ENCODE results near the gene PDLIM3. TPM values are rescaled to one million over a fixed set of nuclear protein-coding genes. Genes with fewer than 3 reads are reported as not detected.
"Not testable (repeated sequence)": the region's sequence is repeated elsewhere in the genome, so short reads cannot be mapped to it uniquely, and the experiment has no call there.

PDLIM3 gene
- total RNA-seq, 1 donor: 2.2 TPM

DNA sequence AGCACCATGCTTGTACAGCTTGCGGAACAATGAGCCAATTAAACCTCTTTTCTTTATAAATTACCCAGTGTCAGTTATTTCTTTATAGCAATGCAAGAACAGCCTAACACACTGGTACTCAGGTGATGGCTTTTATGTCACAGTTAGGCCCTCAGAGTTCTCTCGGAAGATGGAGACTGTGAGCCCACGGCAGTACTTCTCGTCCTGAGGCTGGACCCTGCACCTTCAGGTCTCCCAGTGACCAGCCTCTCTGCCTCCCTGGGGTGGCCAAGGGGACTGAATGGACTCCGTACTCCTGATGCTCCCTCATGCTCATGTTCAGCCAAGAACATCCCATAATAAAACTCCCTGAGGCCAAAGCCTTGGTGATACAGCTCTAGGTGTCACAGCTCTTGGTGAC lies 25.0 kb upstream of the PDLIM3 start:
- no peaks in the 10 kb centered on the region for H3K27me3 ChIP-seq (ENCODE audit: insufficient read depth, low read length)
- no peak overlapping the region for H3K27ac ChIP-seq (ENCODE audit: low read depth, low read length)
- peak overlapping the region; percentile 3 for H3K4me2 ChIP-seq (ENCODE audit: insufficient read depth, low read length)
- H3K4me1 ChIP-seq (ENCODE audit: insufficient read depth, low read length): peaks cover 6% of the 10 kb centered on the region
- H3K9me3 ChIP-seq (ENCODE audit: low read depth, low read length): no peaks in the 10 kb centered on the region
- H3K4me3 ChIP-seq (ENCODE audit: insufficient read depth, low read length): no peak overlapping the region
- TF ChIP-seq, protein P1, sequence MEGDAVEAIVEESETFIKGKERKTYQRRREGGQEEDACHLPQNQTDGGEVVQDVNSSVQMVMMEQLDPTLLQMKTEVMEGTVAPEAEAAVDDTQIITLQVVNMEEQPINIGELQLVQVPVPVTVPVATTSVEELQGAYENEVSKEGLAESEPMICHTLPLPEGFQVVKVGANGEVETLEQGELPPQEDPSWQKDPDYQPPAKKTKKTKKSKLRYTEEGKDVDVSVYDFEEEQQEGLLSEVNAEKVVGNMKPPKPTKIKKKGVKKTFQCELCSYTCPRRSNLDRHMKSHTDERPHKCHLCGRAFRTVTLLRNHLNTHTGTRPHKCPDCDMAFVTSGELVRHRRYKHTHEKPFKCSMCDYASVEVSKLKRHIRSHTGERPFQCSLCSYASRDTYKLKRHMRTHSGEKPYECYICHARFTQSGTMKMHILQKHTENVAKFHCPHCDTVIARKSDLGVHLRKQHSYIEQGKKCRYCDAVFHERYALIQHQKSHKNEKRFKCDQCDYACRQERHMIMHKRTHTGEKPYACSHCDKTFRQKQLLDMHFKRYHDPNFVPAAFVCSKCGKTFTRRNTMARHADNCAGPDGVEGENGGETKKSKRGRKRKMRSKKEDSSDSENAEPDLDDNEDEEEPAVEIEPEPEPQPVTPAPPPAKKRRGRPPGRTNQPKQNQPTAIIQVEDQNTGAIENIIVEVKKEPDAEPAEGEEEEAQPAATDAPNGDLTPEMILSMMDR (IDR thresholded peaks at IDR 0.05; ENCODE audit: extremely low read depth, low read depth, low read length): no peak
- no peaks in the 10 kb centered on the region for H3K36me3 ChIP-seq (ENCODE audit: insufficient read depth, low read length)
- H3K79me2 ChIP-seq (ENCODE audit: insufficient read depth, low read length): no peaks in the 10 kb centered on the region
- no peak overlapping the region for H2AFZ ChIP-seq (ENCODE audit: low read length)
- DNase-seq (ENCODE audit: insufficient read length, low spot score, missing footprints): no peak
- no peaks in the 10 kb centered on the region for H4K20me1 ChIP-seq (ENCODE audit: insufficient read depth, low read length)

DNA sequence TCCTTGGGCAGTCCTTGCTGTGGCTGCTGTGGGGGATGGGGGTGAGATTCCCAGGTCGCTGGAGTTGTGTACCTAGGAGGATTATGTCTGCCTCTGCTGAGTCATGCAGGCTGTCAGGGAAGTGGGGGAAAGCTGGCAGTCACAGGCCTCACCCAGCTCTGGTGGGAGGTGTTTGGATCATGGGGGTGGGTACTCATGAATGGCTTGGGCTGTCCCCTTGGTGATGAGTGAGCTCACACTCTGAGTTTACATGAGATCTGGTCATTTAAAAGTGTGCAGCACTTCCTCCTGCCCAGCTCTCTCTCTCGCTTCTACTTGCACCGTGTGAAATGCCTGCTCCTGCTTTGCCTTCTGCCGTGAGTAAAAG lies 24.6 kb upstream of the PDLIM3 start:
- no peak overlapping the region for H3K4me3 ChIP-seq (ENCODE audit: insufficient read depth, low read length)
- H2AFZ ChIP-seq (ENCODE audit: low read length): peak overlapping the region; percentile 40
- H3K4me2 ChIP-seq (ENCODE audit: insufficient read depth, low read length): peak overlapping the region; percentile 3

DNA sequence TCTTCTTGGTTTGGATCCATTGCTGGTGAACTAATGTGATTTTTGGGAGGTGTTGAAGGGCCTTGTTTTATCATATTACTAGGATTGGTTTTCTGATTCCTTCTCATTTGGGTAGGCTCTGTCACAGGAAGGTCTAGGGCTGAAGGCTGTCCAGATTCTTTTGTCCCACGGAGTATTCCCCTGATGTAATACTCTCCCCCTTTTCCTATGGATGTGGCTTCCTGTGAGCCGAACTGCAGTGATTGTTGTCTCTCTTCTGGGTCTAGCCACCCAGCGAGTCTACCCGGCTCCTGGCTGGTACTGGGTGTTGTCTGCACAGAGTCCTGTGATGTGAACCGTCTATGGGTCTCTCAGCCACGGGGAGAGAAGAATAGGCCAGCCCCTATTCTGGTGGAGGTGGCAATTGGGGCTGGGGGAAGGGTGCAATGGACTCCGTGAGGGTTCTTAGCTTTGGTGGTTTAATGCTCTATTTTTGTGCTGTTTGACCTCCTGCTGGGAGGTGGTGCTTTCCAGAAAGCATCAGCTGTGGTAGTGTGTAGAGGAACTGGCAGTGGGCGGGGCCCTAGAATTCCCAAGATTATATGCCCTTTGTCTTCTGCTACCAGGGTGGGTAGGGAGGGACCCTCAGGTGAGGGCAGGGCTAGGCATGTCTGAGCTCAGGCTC lies 24.1 kb upstream of the PDLIM3 start:
- not testable (repeated sequence) for H3K9me3 ChIP-seq (ENCODE audit: low read depth, low read length); H4K20me1 ChIP-seq (ENCODE audit: insufficient read depth, low read length); H3K4me3 ChIP-seq (ENCODE audit: insufficient read depth, low read length); H3K4me1 ChIP-seq (ENCODE audit: insufficient read depth, low read length); H3K79me2 ChIP-seq (ENCODE audit: insufficient read depth, low read length); H3K27me3 ChIP-seq (ENCODE audit: insufficient read depth, low read length); DNase-seq (ENCODE audit: insufficient read length, low spot score, missing footprints); H3K36me3 ChIP-seq (ENCODE audit: insufficient read depth, low read length)
- peak overlapping the region; percentile 40 for H2AFZ ChIP-seq (ENCODE audit: low read length)
- H3K4me2 ChIP-seq (ENCODE audit: insufficient read depth, low read length): peak overlapping the region; percentile 3
- H3K27ac ChIP-seq (ENCODE audit: low read depth, low read length): peak overlapping the region; percentile 17

More for the DNA sequence above, 24.6 kb upstream of the PDLIM3 start:
- H3K27me3 ChIP-seq (ENCODE audit: insufficient read depth, low read length): no peaks in the 10 kb centered on the region
- no peak overlapping the region for H3K27ac ChIP-seq (ENCODE audit: low read depth, low read length)
- H4K20me1 ChIP-seq (ENCODE audit: insufficient read depth, low read length): no peaks in the 10 kb centered on the region
- TF ChIP-seq, protein P1 (IDR thresholded peaks at IDR 0.05; ENCODE audit: extremely low read depth, low read depth, low read length): no peak
- H3K4me1 ChIP-seq (ENCODE audit: insufficient read depth, low read length): peaks cover 6% of the 10 kb centered on the region
- no peaks in the 10 kb centered on the region for H3K36me3 ChIP-seq (ENCODE audit: insufficient read depth, low read length)
- DNase-seq (ENCODE audit: insufficient read length, low spot score, missing footprints): no peak
- H3K79me2 ChIP-seq (ENCODE audit: insufficient read depth, low read length): no peaks in the 10 kb centered on the region
- H3K9me3 ChIP-seq (ENCODE audit: low read depth, low read length): no peaks in the 10 kb centered on the region

DNA sequence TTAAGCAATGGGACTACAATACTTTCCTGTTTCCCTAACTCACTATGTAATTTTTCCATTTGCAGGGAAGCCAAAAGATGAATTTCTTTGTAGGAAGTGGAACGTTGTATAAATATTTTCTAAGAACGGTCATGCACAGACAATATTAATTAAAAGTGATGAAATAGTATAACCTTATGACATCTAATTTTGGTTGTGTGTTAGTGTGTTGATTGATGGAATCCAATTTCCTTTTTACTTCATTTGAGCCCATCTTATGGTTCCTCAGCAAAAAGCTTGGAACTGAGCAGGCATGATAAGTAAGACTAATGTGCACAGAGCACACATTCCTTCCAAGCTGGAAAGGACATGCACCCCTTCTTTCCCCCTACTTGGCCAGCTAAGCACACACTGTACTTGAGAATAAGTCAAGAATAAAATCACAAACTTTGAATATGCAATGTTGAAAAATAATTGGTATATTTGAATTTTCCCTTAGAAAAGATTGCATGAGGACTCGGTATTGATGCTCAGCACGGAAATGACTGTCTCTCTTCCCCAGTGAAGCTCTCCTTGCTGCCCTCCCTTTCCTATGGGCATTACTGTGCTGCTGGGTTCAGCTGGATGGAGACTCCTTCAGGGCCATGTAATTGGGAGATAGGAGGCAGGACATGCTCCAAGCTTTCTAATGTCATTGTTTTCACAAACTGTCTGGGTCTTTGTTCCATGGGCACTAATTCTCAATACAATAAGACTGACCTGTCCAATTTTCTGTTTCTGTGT lies 19.2 kb upstream of the PDLIM3 start:
- Histone ChIP-seq H3K4me3 (ENCODE audit: insufficient read depth, low read length) (no peak overlapping the region), H3K27me3 (ENCODE audit: insufficient read depth, low read length) (no peaks in the 10 kb centered on the region), H3K9me3 (ENCODE audit: low read depth, low read length) (no peaks in the 10 kb centered on the region), H3K4me1 (ENCODE audit: insufficient read depth, low read length) (peaks cover 2% of the 10 kb centered on the region), H2AFZ (ENCODE audit: low read length) (no peak overlapping the region), H3K36me3 (ENCODE audit: insufficient read depth, low read length) (no peaks in the 10 kb centered on the region), H3K27ac (ENCODE audit: low read depth, low read length) (no peak overlapping the region), H4K20me1 (ENCODE audit: insufficient read depth, low read length) (no peaks in the 10 kb centered on the region), H3K79me2 (ENCODE audit: insufficient read depth, low read length) (no peaks in the 10 kb centered on the region), H3K4me2 (ENCODE audit: insufficient read depth, low read length) (no peak overlapping the region)
- TF ChIP-seq, protein P1 (IDR thresholded peaks at IDR 0.05; ENCODE audit: extremely low read depth, low read depth, low read length): no peak
- DNase-seq (ENCODE audit: insufficient read length, low spot score, missing footprints): no peak

All from osteoblast (primary cell).